CD4-positive, alpha-beta memory T cell (primary cell): Measurements from ENCODE around the gene KLF3. TPM values are rescaled to one million over a fixed set of nuclear protein-coding genes. Genes with fewer than 3 reads are reported as not detected.
A peak's percentile ranks its signal among the peaks of the same experiment; 100 is the strongest.

Source experiments
- CTCF ChIA-PET: fragments of 350-600 bp; sonication (Branson Sonifier 250); formaldehyde crosslinking; loops from one replicate; lab custom pipeline; 2021; ENCODE audit warnings: inconsistent platforms; ENCODE audit not compliant: partially characterized antibody; lab: Charles Lee
- POLR2A ChIA-PET: fragments of 350-600 bp; sonication (Branson Sonifier 250); formaldehyde crosslinking; loops from one replicate; lab custom pipeline; 2021; ENCODE audit not compliant: partially characterized antibody; lab: Charles Lee
- DNase-seq, 5 donors: peaks; one replicate each; pipeline versions ENCODE4 v3.0.0 to v3.0.0-alpha.2; 2020 to 2022; ENCODE audit warnings: mixed read lengths in 1 of 5
- H3K27ac ChIP-seq: one replicate; pipeline ENCODE4 v1.7.0; 2013; ENCODE audit warnings: low read depth, low read length
- H3K27me3 ChIP-seq: 2 replicates; pipeline ENCODE4 v1.7.0; 2013; ENCODE audit warnings: mild to moderate bottlenecking, low read length, moderate library complexity; ENCODE audit not compliant: insufficient read depth
- H3K36me3 ChIP-seq: 2 replicates; pipeline ENCODE4 v1.7.0; 2013; ENCODE audit warnings: mild to moderate bottlenecking, low read length, moderate library complexity; ENCODE audit not compliant: insufficient read depth
- H3K4me1 ChIP-seq: 2 replicates; pipeline ENCODE4 v1.7.0; 2013; ENCODE audit warnings: mild to moderate bottlenecking, low read length, moderate library complexity; ENCODE audit not compliant: insufficient read depth
- H3K4me3 ChIP-seq, 2 donors: one replicate each; pipeline ENCODE4 v1.7.0; 2013; ENCODE audit warnings: low read length in 2 of 2, mild to moderate bottlenecking in 1 of 2
- H3K9me3 ChIP-seq, 2 donors: one replicate each; pipeline ENCODE4 v1.7.0; 2013; ENCODE audit warnings: low read length in 2 of 2, control low read depth in 1 of 2; ENCODE audit not compliant: control insufficient read depth in 1 of 2
- H3K27ac Mint-ChIP-seq, 7 donors: one replicate each; pipeline ENCODE4 v1.8.0; 2020 to 2021; ENCODE audit warnings: mixed read lengths in 7 of 7, mild to moderate bottlenecking in 6 of 7, inconsistent platforms in 3 of 7, moderate library complexity in 3 of 7
- H3K27me3 Mint-ChIP-seq, 2 donors: one replicate each; pipeline ENCODE4 v1.8.0; 2020 to 2021; ENCODE audit warnings: mixed read lengths in 2 of 2
- H3K36me3 Mint-ChIP-seq, 2 donors: one replicate each; pipeline ENCODE4 v1.8.0; 2020 to 2021; ENCODE audit warnings: mixed read lengths in 2 of 2, inconsistent platforms in 1 of 2, mild to moderate bottlenecking in 1 of 2
- H3K4me1 Mint-ChIP-seq, 4 donors: one replicate each; pipeline ENCODE4 v1.8.0; 2020 to 2021; ENCODE audit warnings: mixed read lengths in 4 of 4, mild to moderate bottlenecking in 1 of 4
- H3K4me3 Mint-ChIP-seq, 8 donors: one replicate each; pipeline ENCODE4 v1.8.0; 2020 to 2021; ENCODE audit warnings: mixed read lengths in 8 of 8, mild to moderate bottlenecking in 7 of 8, moderate library complexity in 6 of 8, inconsistent platforms in 3 of 8
- H3K9me3 Mint-ChIP-seq, 8 donors: one replicate each; pipeline ENCODE4 v1.8.0; 2020 to 2021; ENCODE audit warnings: mixed read lengths in 8 of 8, mild to moderate bottlenecking in 5 of 8, inconsistent platforms in 3 of 8, moderate library complexity in 1 of 8
- intact Hi-C: fragments of 100-400 bp; cut with micrococcal nuclease; formaldehyde crosslinking; loops from one replicate; pipeline ENCODE4 v1.15.1; 2023
- polyA plus RNA-seq, 2 donors: library from polyadenylated mRNA; unstranded; fragments of 300-500 nt; fragmentation: Illumina TruSeq; gene quantifications; one replicate each; pipeline ENCODE4 v1.2.3, GENCODE V29; 2021
- total RNA-seq, 2 experiments: library from RNA; stranded (reverse); gene quantifications; one replicate each; pipeline ENCODE4 v1.2.3, GENCODE V29; 2021

Gene KLF3
- total and polyA plus RNA-seq, 4 experiments from 2014 or later, result 72.4 to 122 (median 101) TPM

GRCh38 chr4:38650133-38650532 is 13.9 kb upstream of the KLF3 start:
- POLR2A ChIA-PET, result interaction anchor here (1.3 kb wide), 1 partner anchor 13 kb away, joined by 4 read pairs; no protein-coding TSS in a partner anchor
- H3K36me3 Mint-ChIP-seq, result peaks cover 2 to 4% of the 10 kb centered on the region in 2 donors
- CTCF ChIA-PET, result no interaction called here

GRCh38 chr4:38654273-38654672 is 9.7 kb upstream of the KLF3 start:
- ChIA-PET CTCF (interaction anchor here (0.6 to 3.4 kb wide), 16 partner anchors 9 to 585 kb away, joined by 3 to 22 read pairs (median 3); no protein-coding TSS in a partner anchor), POLR2A (interaction anchor here (0.6 to 4.1 kb wide), 32 partner anchors 9 to 997 kb away, joined by 3 to 94 read pairs (median 4); partner anchors contain the start of gene KLF3)
- Mint-ChIP-seq H3K4me1 (peaks cover 39 to 69% (median 54%) of the 10 kb centered on the region in 4 donors), H3K27ac (peak overlapping the region; percentile 82 to 100 (median 99)), H3K27me3 (no peaks in the 10 kb centered on the region), H3K4me3 (peak overlapping the region; percentile 78 to 88 (median 81)), H3K36me3 (peaks cover 2 to 7% of the 10 kb centered on the region in 2 donors), H3K9me3 (no peaks in the 10 kb centered on the region)
- H3K27me3 ChIP-seq, result no peaks in the 10 kb centered on the region
- intact Hi-C loops, result loop anchor here (1.0 to 2.0 kb wide), 2 partner anchors 9 to 21 kb away; no protein-coding TSS in a partner anchor
- H3K36me3 ChIP-seq, result no peaks in the 10 kb centered on the region
- peak overlapping the region; percentile 78 for H3K27ac ChIP-seq
- peak; percentile 73 to 84 (median 76) for DNase-seq
- peaks cover 61% of the 10 kb centered on the region for H3K4me1 ChIP-seq
- no peaks in the 10 kb centered on the region for H3K9me3 ChIP-seq
- peak overlapping the region in 1 of 2 donors; percentile 4 for H3K4me3 ChIP-seq

More at GRCh38 chr4:38650133-38650532, 13.9 kb upstream of the KLF3 start:
- no peak overlapping the region for H3K4me3 Mint-ChIP-seq
- peaks cover 0 to 3% (median 0%) of the 10 kb centered on the region in 8 donors for H3K9me3 Mint-ChIP-seq
- no peak for DNase-seq
- H3K4me1 ChIP-seq, result peaks cover 44% of the 10 kb centered on the region
- peaks cover 22 to 56% (median 40%) of the 10 kb centered on the region in 4 donors for H3K4me1 Mint-ChIP-seq
- H3K27me3 Mint-ChIP-seq, result peaks cover 2% of the 10 kb centered on the region in 2 donors
- H3K27ac ChIP-seq, result no peak overlapping the region
- no peak overlapping the region for H3K4me3 ChIP-seq
- no peaks in the 10 kb centered on the region for H3K36me3 ChIP-seq
- H3K27me3 ChIP-seq, result no peaks in the 10 kb centered on the region
- no peak overlapping the region for H3K27ac Mint-ChIP-seq
- H3K9me3 ChIP-seq, result no peaks in the 10 kb centered on the region
- intact Hi-C loops, result no loop called here

GRCh38 chr4:38656111-38656510 is 7.9 kb upstream of the KLF3 start:
- Histone ChIP-seq H3K4me1 (peaks cover 63% of the 10 kb centered on the region), H3K27ac (no peak overlapping the region), H3K27me3 (no peaks in the 10 kb centered on the region), H3K9me3 (no peaks in the 10 kb centered on the region), H3K4me3 (no peak overlapping the region), H3K36me3 (no peaks in the 10 kb centered on the region)
- peaks cover 48 to 81% (median 66%) of the 10 kb centered on the region in 4 donors for H3K4me1 Mint-ChIP-seq
- POLR2A ChIA-PET, result interaction anchor here (2.2 to 4.1 kb wide), 5 partner anchors 11 to 337 kb away, joined by 13 to 94 read pairs (median 19); no protein-coding TSS in a partner anchor
- peak overlapping the region in 6 of 8 donors; percentile 33 to 87 (median 66) for H3K4me3 Mint-ChIP-seq
- peaks cover 0 to 3% (median 0%) of the 10 kb centered on the region in 8 donors for H3K9me3 Mint-ChIP-seq
- CTCF ChIA-PET, result interaction anchor here (2.3 to 3.4 kb wide), 3 partner anchors 10 to 336 kb away, joined by 12 to 22 read pairs (median 20); no protein-coding TSS in a partner anchor
- peaks cover 2 to 7% of the 10 kb centered on the region in 2 donors for H3K36me3 Mint-ChIP-seq
- no peaks in the 10 kb centered on the region for H3K27me3 Mint-ChIP-seq
- DNase-seq, result no peak
- peak overlapping the region; percentile 82 to 100 (median 99) for H3K27ac Mint-ChIP-seq
- intact Hi-C loops, result no loop called here

GRCh38 chr4:38659346-38659745 is 4.7 kb upstream of the KLF3 start:
- POLR2A ChIA-PET, result interaction anchor here (1.2 to 2.5 kb wide), 4 partner anchors 8 to 340 kb away, joined by 3 to 9 read pairs (median 6); no protein-coding TSS in a partner anchor
- peaks cover 52% of the 10 kb centered on the region for H3K4me1 ChIP-seq
- peaks cover 46 to 74% (median 58%) of the 10 kb centered on the region in 4 donors for H3K4me1 Mint-ChIP-seq
- H3K27me3 Mint-ChIP-seq, result no peaks in the 10 kb centered on the region
- peak overlapping the region; percentile 27 to 92 (median 77) for H3K27ac Mint-ChIP-seq
- no peaks in the 10 kb centered on the region for H3K9me3 ChIP-seq
- H3K4me3 Mint-ChIP-seq, result peak overlapping the region in 6 of 8 donors; percentile 9 to 72 (median 45)
- no peaks in the 10 kb centered on the region for H3K27me3 ChIP-seq
- no peak for DNase-seq
- no peak overlapping the region for H3K27ac ChIP-seq
- H3K36me3 Mint-ChIP-seq, result peaks cover 1 to 3% of the 10 kb centered on the region in 2 donors
- peaks cover 0 to 3% (median 0%) of the 10 kb centered on the region in 8 donors for H3K9me3 Mint-ChIP-seq
- CTCF ChIA-PET, result interaction anchor here (1.3 to 1.8 kb wide), 2 partner anchors 15 to 340 kb away, joined by 6 to 7 read pairs; no protein-coding TSS in a partner anchor
- no peaks in the 10 kb centered on the region for H3K36me3 ChIP-seq
- no peak overlapping the region for H3K4me3 ChIP-seq
- intact Hi-C loops, result no loop called here

GRCh38 chr4:38660838-38661237 is 3.2 kb upstream of the KLF3 start:
- peaks cover 36 to 68% (median 49%) of the 10 kb centered on the region in 4 donors for H3K4me1 Mint-ChIP-seq
- no peak for DNase-seq
- H3K36me3 ChIP-seq, result no peaks in the 10 kb centered on the region
- CTCF ChIA-PET, result interaction anchor here (0.8 to 1.0 kb wide), 2 partner anchors 14 to 342 kb away, joined by 3 read pairs; no protein-coding TSS in a partner anchor
- peak overlapping the region in 7 of 8 donors; percentile 24 to 83 (median 57) for H3K4me3 Mint-ChIP-seq
- H3K9me3 ChIP-seq, result no peaks in the 10 kb centered on the region
- H3K27ac ChIP-seq, result no peak overlapping the region
- H3K4me1 ChIP-seq, result peaks cover 37% of the 10 kb centered on the region
- intact Hi-C loops, result loop anchor here (10.0 kb wide), 2 partner anchors 384 to 1534 kb away; partner anchors contain the start of gene RHOH
- H3K27me3 Mint-ChIP-seq, result no peaks in the 10 kb centered on the region
- H3K27me3 ChIP-seq, result no peaks in the 10 kb centered on the region
- peaks cover 0 to 3% (median 0%) of the 10 kb centered on the region in 8 donors for H3K9me3 Mint-ChIP-seq
- POLR2A ChIA-PET, result interaction anchor here (1.3 kb wide), 1 partner anchor 342 kb away, joined by 4 read pairs; no protein-coding TSS in a partner anchor
- peak overlapping the region; percentile 3 to 91 (median 61) for H3K27ac Mint-ChIP-seq
- H3K4me3 ChIP-seq, result no peak overlapping the region
- peaks cover 7 to 10% of the 10 kb centered on the region in 2 donors for H3K36me3 Mint-ChIP-seq

- Mint-ChIP-seq H3K27ac (peak overlapping the region; percentile 5 to 92 (median 76)), H3K4me1 (peaks cover 35 to 68% (median 47%) of the 10 kb centered on the region in 4 donors), H3K27me3 (no peaks in the 10 kb centered on the region), H3K9me3 (peaks cover 0 to 3% (median 0%) of the 10 kb centered on the region in 8 donors), H3K4me3 (peak overlapping the region in 7 of 8 donors; percentile 23 to 83 (median 73)), H3K36me3 (peaks cover 7 to 15% of the 10 kb centered on the region in 2 donors)
- Histone ChIP-seq H3K36me3 (no peaks in the 10 kb centered on the region), H3K9me3 (no peaks in the 10 kb centered on the region), H3K4me3 (no peak overlapping the region), H3K27me3 (no peaks in the 10 kb centered on the region), H3K4me1 (peaks cover 34% of the 10 kb centered on the region), H3K27ac (no peak overlapping the region)
- ChIA-PET POLR2A (interaction anchor here (1.3 to 10.1 kb wide), 3 partner anchors 42 to 343 kb away, joined by 4 to 108 read pairs (median 4); no protein-coding TSS in a partner anchor), CTCF (interaction anchor here (0.8 to 1.0 kb wide), 2 partner anchors 13 to 342 kb away, joined by 3 read pairs; no protein-coding TSS in a partner anchor)
- intact Hi-C loops, result loop anchor here (10.0 kb wide), 2 partner anchors 383 to 1533 kb away; partner anchors contain the start of gene RHOH
- no peak for DNase-seq
Observed at GRCh38 chr4:38661371-38661770, 2.6 kb upstream of the KLF3 start.
